K562 (cell line): ENCODE data around the gene CD46. TPM values are rescaled to one million over a fixed set of nuclear protein-coding genes. Genes with fewer than 3 reads are reported as not detected.

ENCODE experiments used
- DACH1 ChIP-seq: fragments of 450-650 bp; IDR thresholded peaks from 2 replicates; pipeline ENCODE4 v1.6.1; 2018; ENCODE audit not compliant: partially characterized antibody
- DPF2 ChIP-seq: fragments of 450-650 bp; IDR thresholded peaks from 2 replicates; pipeline ENCODE4 v1.6.1; 2016
- MAFG ChIP-seq: fragments of 450-650 bp; conservative IDR thresholded peaks from 2 replicates; pipeline ENCODE4 v1.6.1; 2016; ENCODE audit warnings: missing genetic modification characterization, missing compliant biosample characterization
- POLR2AphosphoS5 ChIP-seq: IDR thresholded peaks from 2 replicates; pipeline ENCODE4 v1.6.1; 2011; ENCODE audit warnings: mild to moderate bottlenecking, low read depth, low read length, moderate library complexity; ENCODE audit not compliant: control insufficient read depth, insufficient read depth
- U2AF1 ChIP-seq: fragments of 200-400 bp; formaldehyde crosslinking; optimal IDR thresholded peaks from 2 replicates; pipeline ENCODE3; 2017; ENCODE audit warnings: mild to moderate bottlenecking, low read depth, low read length, moderate library complexity
- polyA plus RNA-seq, 8 experiments: library from polyadenylated mRNA; depleted of rRNA in 4 of 8; stranded (reverse) in 5 of 8; unstranded in 3 of 8; fragments of >200 nt; fragmentation: Nextera tagmentation in 2 of 8; fragmentation: Illumina TruSeq in 1 of 8; extraction: Ambion mirVana in 2 of 8; extraction: Trizol in 1 of 8; gene quantifications; 2 replicates each; pipeline versions ENCODE4 v1.2.1 to v1.2.3, GENCODE V29; 2011 to 2014; ENCODE audit warnings: inconsistent platforms in 1 of 8, missing spikeins in 1 of 8
- total RNA-seq, 7 experiments: library from RNA; depleted of rRNA in 6 of 7; stranded (reverse); fragments of >200 nt in 6 of 7; fragmentation: Illumina TruSeq in 2 of 7; extraction: Trizol in 2 of 7; gene quantifications; 2 replicates each; pipeline versions ENCODE4 v1.2.1 to v1.2.3, GENCODE V29; 2011 to 2021; ENCODE audit warnings: low replicate concordance in 1 of 7
- TF ChIP-seq, protein P1 (sequence below): sonication (generic); formaldehyde crosslinking; IDR thresholded peaks from 2 replicates; pipeline ENCODE4 v1.8.0; 2022; ENCODE audit warnings: mild to moderate bottlenecking, low read depth, missing genetic modification reagents
- TF ChIP-seq, protein P2 (sequence below): sonication (generic); formaldehyde crosslinking; IDR thresholded peaks from 2 replicates; pipeline ENCODE4 v1.5.0; 2020; ENCODE audit warnings: missing genetic modification reagents
- TF ChIP-seq, protein P3 (sequence below): sonication (generic); formaldehyde crosslinking; IDR thresholded peaks from 2 replicates; pipeline ENCODE4 v1.8.1; 2023; ENCODE audit warnings: missing genetic modification reagents, mild to moderate bottlenecking, borderline replicate concordance
- TF ChIP-seq, protein P4 (sequence below): sonication (generic); formaldehyde crosslinking; IDR thresholded peaks from 2 replicates; pipeline ENCODE4 v1.8.0; 2023; ENCODE audit warnings: missing genetic modification reagents, mild to moderate bottlenecking, borderline replicate concordance
- TF ChIP-seq, protein P5 (sequence below): fragments of 450-650 bp; IDR thresholded peaks from 2 replicates; pipeline ENCODE4 v1.6.1; 2017; ENCODE audit warnings: antibody characterized with exemption

The CD46 gene
- total and polyA plus RNA-seq, 9 of the 15 experiments (the other 6 are each of a cell fraction or from before 2014, with no cell fraction given) = 87.9 to 374 (median 156) TPM

DNA sequence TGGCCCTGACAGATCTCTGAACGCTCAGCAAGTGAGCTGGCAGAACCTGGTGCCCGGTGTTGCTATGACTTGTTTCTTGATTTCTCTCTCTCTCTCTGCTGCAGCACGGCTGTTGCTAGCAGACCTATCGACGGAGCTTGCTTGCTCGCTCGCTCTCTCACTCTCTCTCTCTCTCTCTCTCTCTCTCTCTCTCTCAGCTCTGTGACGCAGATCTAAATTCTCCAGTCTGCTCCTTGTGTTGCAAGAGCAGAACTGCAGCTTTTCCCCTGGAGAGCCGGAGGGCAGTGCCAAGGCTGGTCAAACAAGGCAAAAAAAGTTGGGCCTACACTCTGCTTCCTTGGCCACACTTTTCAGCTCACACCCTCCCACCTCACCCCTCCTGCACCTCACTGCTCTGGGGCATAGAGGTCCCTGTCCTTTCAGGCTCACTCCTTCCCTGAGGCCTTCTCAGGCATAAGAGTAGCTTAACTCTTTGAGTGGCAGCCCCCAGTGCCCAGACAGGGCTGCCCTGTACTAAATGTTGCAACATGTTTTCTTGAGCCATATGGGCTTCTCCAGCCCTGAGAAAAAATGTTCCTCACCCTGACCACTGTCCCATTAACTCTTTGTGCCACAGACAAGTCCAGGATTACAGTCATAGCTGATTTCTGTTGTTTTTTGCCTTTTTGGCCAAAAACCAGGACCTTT lies 72.2 kb downstream of the CD46 start (continued):
- TF ChIP-seq, protein P1, sequence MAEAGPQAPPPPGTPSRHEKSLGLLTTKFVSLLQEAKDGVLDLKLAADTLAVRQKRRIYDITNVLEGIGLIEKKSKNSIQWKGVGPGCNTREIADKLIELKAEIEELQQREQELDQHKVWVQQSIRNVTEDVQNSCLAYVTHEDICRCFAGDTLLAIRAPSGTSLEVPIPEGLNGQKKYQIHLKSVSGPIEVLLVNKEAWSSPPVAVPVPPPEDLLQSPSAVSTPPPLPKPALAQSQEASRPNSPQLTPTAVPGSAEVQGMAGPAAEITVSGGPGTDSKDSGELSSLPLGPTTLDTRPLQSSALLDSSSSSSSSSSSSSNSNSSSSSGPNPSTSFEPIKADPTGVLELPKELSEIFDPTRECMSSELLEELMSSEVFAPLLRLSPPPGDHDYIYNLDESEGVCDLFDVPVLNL (CRISPR knock-in tag) = no peak
- TF ChIP-seq, protein P2, sequence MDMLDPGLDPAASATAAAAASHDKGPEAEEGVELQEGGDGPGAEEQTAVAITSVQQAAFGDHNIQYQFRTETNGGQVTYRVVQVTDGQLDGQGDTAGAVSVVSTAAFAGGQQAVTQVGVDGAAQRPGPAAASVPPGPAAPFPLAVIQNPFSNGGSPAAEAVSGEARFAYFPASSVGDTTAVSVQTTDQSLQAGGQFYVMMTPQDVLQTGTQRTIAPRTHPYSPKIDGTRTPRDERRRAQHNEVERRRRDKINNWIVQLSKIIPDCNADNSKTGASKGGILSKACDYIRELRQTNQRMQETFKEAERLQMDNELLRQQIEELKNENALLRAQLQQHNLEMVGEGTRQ (CRISPR knock-in tag) = 0 out of 2 replicates have a peak, but pooled peaks have one; percentile 13
- TF ChIP-seq POLR2AphosphoS5 = no peak
- TF ChIP-seq DACH1 = no peak
- peak; percentile 44; the same call in 1 of the 2 replicates for TF ChIP-seq MAFG (tag)
- TF ChIP-seq, protein P3, sequence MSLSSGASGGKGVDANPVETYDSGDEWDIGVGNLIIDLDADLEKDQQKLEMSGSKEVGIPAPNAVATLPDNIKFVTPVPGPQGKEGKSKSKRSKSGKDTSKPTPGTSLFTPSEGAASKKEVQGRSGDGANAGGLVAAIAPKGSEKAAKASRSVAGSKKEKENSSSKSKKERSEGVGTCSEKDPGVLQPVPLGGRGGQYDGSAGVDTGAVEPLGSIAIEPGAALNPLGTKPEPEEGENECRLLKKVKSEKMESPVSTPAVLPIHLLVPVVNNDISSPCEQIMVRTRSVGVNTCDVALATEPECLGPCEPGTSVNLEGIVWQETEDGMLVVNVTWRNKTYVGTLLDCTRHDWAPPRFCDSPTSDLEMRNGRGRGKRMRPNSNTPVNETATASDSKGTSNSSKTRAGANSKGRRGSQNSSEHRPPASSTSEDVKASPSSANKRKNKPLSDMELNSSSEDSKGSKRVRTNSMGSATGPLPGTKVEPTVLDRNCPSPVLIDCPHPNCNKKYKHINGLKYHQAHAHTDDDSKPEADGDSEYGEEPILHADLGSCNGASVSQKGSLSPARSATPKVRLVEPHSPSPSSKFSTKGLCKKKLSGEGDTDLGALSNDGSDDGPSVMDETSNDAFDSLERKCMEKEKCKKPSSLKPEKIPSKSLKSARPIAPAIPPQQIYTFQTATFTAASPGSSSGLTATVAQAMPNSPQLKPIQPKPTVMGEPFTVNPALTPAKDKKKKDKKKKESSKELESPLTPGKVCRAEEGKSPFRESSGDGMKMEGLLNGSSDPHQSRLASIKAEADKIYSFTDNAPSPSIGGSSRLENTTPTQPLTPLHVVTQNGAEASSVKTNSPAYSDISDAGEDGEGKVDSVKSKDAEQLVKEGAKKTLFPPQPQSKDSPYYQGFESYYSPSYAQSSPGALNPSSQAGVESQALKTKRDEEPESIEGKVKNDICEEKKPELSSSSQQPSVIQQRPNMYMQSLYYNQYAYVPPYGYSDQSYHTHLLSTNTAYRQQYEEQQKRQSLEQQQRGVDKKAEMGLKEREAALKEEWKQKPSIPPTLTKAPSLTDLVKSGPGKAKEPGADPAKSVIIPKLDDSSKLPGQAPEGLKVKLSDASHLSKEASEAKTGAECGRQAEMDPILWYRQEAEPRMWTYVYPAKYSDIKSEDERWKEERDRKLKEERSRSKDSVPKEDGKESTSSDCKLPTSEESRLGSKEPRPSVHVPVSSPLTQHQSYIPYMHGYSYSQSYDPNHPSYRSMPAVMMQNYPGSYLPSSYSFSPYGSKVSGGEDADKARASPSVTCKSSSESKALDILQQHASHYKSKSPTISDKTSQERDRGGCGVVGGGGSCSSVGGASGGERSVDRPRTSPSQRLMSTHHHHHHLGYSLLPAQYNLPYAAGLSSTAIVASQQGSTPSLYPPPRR = no peak
- TF ChIP-seq, protein P4, sequence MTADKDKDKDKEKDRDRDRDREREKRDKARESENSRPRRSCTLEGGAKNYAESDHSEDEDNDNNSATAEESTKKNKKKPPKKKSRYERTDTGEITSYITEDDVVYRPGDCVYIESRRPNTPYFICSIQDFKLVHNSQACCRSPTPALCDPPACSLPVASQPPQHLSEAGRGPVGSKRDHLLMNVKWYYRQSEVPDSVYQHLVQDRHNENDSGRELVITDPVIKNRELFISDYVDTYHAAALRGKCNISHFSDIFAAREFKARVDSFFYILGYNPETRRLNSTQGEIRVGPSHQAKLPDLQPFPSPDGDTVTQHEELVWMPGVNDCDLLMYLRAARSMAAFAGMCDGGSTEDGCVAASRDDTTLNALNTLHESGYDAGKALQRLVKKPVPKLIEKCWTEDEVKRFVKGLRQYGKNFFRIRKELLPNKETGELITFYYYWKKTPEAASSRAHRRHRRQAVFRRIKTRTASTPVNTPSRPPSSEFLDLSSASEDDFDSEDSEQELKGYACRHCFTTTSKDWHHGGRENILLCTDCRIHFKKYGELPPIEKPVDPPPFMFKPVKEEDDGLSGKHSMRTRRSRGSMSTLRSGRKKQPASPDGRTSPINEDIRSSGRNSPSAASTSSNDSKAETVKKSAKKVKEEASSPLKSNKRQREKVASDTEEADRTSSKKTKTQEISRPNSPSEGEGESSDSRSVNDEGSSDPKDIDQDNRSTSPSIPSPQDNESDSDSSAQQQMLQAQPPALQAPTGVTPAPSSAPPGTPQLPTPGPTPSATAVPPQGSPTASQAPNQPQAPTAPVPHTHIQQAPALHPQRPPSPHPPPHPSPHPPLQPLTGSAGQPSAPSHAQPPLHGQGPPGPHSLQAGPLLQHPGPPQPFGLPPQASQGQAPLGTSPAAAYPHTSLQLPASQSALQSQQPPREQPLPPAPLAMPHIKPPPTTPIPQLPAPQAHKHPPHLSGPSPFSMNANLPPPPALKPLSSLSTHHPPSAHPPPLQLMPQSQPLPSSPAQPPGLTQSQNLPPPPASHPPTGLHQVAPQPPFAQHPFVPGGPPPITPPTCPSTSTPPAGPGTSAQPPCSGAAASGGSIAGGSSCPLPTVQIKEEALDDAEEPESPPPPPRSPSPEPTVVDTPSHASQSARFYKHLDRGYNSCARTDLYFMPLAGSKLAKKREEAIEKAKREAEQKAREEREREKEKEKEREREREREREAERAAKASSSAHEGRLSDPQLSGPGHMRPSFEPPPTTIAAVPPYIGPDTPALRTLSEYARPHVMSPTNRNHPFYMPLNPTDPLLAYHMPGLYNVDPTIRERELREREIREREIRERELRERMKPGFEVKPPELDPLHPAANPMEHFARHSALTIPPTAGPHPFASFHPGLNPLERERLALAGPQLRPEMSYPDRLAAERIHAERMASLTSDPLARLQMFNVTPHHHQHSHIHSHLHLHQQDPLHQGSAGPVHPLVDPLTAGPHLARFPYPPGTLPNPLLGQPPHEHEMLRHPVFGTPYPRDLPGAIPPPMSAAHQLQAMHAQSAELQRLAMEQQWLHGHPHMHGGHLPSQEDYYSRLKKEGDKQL (CRISPR knock-in tag) = no peak
- TF ChIP-seq, protein P5, sequence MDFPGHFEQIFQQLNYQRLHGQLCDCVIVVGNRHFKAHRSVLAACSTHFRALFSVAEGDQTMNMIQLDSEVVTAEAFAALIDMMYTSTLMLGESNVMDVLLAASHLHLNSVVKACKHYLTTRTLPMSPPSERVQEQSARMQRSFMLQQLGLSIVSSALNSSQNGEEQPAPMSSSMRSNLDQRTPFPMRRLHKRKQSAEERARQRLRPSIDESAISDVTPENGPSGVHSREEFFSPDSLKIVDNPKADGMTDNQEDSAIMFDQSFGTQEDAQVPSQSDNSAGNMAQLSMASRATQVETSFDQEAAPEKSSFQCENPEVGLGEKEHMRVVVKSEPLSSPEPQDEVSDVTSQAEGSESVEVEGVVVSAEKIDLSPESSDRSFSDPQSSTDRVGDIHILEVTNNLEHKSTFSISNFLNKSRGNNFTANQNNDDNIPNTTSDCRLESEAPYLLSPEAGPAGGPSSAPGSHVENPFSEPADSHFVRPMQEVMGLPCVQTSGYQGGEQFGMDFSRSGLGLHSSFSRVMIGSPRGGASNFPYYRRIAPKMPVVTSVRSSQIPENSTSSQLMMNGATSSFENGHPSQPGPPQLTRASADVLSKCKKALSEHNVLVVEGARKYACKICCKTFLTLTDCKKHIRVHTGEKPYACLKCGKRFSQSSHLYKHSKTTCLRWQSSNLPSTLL = no peak
- TF ChIP-seq DPF2 = no peak; the same call in 1 of the 2 replicates
- TF ChIP-seq U2AF1 = no peak
- TF ChIP-seq, all 486 proteins: peak for 56
